ENCODE results near the gene CHRNA1. TPM values are rescaled to one million over a fixed set of nuclear protein-coding genes. Genes with fewer than 3 reads are reported as not detected.

The CHRNA1 gene
- total RNA-seq, 1 experiment from 2014 or later = not detected

GRCh38 chr2:174777347-174778084, 13.2 kb upstream of the CHRNA1 start:
- Histone ChIP-seq H4K5ac (ENCODE audit: insufficient read length, low read depth, low read length) (no peak overlapping the region), H2BK120ac (ENCODE audit: low read depth, low read length, poor library complexity, severe bottlenecking) (no peak overlapping the region), H2AK5ac (ENCODE audit: insufficient read length, low read length) (no peak overlapping the region), H3K27ac (ENCODE audit: insufficient read length, low read depth, low read length) (no peak overlapping the region), H3K4ac (ENCODE audit: low read depth, low read length) (no peak overlapping the region), H4K20me1 (ENCODE audit: control insufficient read depth, insufficient read depth, insufficient read length) (no peaks in the 10 kb centered on the region), H4K8ac (replicated peaks; ENCODE audit: insufficient read length, low read depth, low read length) (no peak overlapping the region), H3K18ac (ENCODE audit: insufficient read length, low read depth, low read length) (no peak overlapping the region), H2BK5ac (ENCODE audit: insufficient read length, low read length) (no peak overlapping the region), H3K4me1 (ENCODE audit: insufficient read depth, low read length) (no peaks in the 10 kb centered on the region; the same call in 1 of the 2 replicates), H2BK12ac (ENCODE audit: insufficient read length, low read depth, low read length) (no peak overlapping the region), H3K56ac (ENCODE audit: insufficient read length, low read depth, low read length) (no peak overlapping the region), H3K79me2 (ENCODE audit: insufficient read depth, low read length) (no peaks in the 10 kb centered on the region), H2AFZ (ENCODE audit: low read length) (no peak overlapping the region), H3K9me3 (ENCODE audit: control insufficient read depth, low read depth, low read length) (no peaks in the 10 kb centered on the region), H3K23me2 (ENCODE audit: insufficient read length, low read depth, low read length, poor library complexity, severe bottlenecking) (no peaks in the 10 kb centered on the region), H3K9ac (ENCODE audit: extremely low read depth, insufficient read length, low read length) (no peak overlapping the region), H3K14ac (ENCODE audit: insufficient read depth, low read length) (no peak overlapping the region), H3T11ph (ENCODE audit: low read length) (no peak overlapping the region), H4K91ac (ENCODE audit: insufficient read length, low read depth, low read length) (no peak overlapping the region), H3K27me3 (ENCODE audit: insufficient read depth, low read length) (no peaks in the 10 kb centered on the region), H3K79me1 (ENCODE audit: insufficient read depth, low read depth, low read length, poor library complexity, severe bottlenecking) (no peaks in the 10 kb centered on the region), H3K4me2 (ENCODE audit: insufficient read depth, insufficient read length, low read length) (no peak overlapping the region), H2BK20ac (ENCODE audit: low read depth, low read length, poor library complexity, severe bottlenecking) (no peak overlapping the region), H2BK15ac (ENCODE audit: low read depth, low read length) (no peak overlapping the region), H3K23ac (ENCODE audit: insufficient read length, low read depth, low read length) (no peak overlapping the region)
- H3K4me1 Mint-ChIP-seq = peaks cover 73 to 88% of the 10 kb centered on the region in 2 experiments
- H3K27me3 Mint-ChIP-seq (ENCODE audit: low read depth) = peaks cover 5% of the 10 kb centered on the region
- no peaks in the 10 kb centered on the region for H3K36me3 Mint-ChIP-seq (ENCODE audit: insufficient read depth in 1 of 3, low read depth in 3 of 3)
- peak overlapping the region; percentile 5 to 62 (median 62); a peak in 5 of 7 replicates for H3K27ac Mint-ChIP-seq
- H3K4me3 Mint-ChIP-seq = peak overlapping the region in 1 of 2 experiments; percentile 11; a peak in 2 of 5 replicates
- DNase-seq = no peak
- no peaks in the 10 kb centered on the region for H3K9me3 Mint-ChIP-seq
- TF ChIP-seq CTCF (conservative IDR thresholded peaks at IDR 0.05) = no peak
- no CpG with 5 or more reads among the region's 5 CpGs for WGBS (ENCODE audit: extremely low coverage, insufficient read length, low lambda C conversion rate)

Data from H9 (cell line).